GM06990 (cell line): ENCODE results near the gene BCAS3.

Experiments used
- DNase-seq: peaks from one replicate; pipeline ENCODE4 v3.0.0-alpha.2; 2011; ENCODE audit not compliant: insufficient read length; ENCODE audit errors: extremely low read depth
- H3K27me3 ChIP-seq: replicated peaks from 2 replicates; pipeline ENCODE4 v1.6.0; 2011; ENCODE audit warnings: low read length; ENCODE audit not compliant: control insufficient read depth, insufficient read depth
- H3K36me3 ChIP-seq: 2 replicates; pipeline ENCODE4 v1.5.1; 2011; ENCODE audit warnings: low read length; ENCODE audit not compliant: control insufficient read depth, insufficient read depth
- H3K4me3 ChIP-seq: replicated peaks from 2 replicates; pipeline ENCODE4 v1.5.1; 2011; ENCODE audit warnings: low read depth, mild to moderate bottlenecking, control low read depth, low read length
- CTCF ChIP-seq: IDR thresholded peaks from 2 replicates; pipeline ENCODE4 v1.5.1; 2011; ENCODE audit warnings: low read length, control low read depth, mild to moderate bottlenecking, inconsistent platforms; ENCODE audit not compliant: insufficient read depth, poor library complexity, severe bottlenecking

Gene BCAS3

GRCh38 chr17:61401389-61402072, 723.9 kb downstream of the BCAS3 start:
- no peak overlapping the region for H3K4me3 ChIP-seq
- no peak for DNase-seq
- H3K36me3 ChIP-seq, result no peaks in the 10 kb centered on the region
- H3K27me3 ChIP-seq, result peaks cover 8% of the 10 kb centered on the region
- no peak for TF ChIP-seq CTCF

- no peak for TF ChIP-seq CTCF
- peaks cover 8% of the 10 kb centered on the region for H3K27me3 ChIP-seq
- DNase-seq, result no peak
- no peaks in the 10 kb centered on the region for H3K36me3 ChIP-seq
- no peak overlapping the region for H3K4me3 ChIP-seq
Observed at GRCh38 chr17:61402073-61402541, 724.5 kb downstream of the BCAS3 start.

- TF ChIP-seq CTCF, result no peak
- Histone ChIP-seq H3K4me3 (no peak overlapping the region), H3K27me3 (peaks cover 8% of the 10 kb centered on the region), H3K36me3 (no peaks in the 10 kb centered on the region)
- DNase-seq, result no peak
Observed at GRCh38 chr17:61402978-61403800, 725.5 kb downstream of the BCAS3 start.

- no peak for DNase-seq
- H3K36me3 ChIP-seq, result no peaks in the 10 kb centered on the region
- no peak overlapping the region for H3K4me3 ChIP-seq
- TF ChIP-seq CTCF, result no peak
- H3K27me3 ChIP-seq, result peaks cover 8% of the 10 kb centered on the region
Observed at GRCh38 chr17:61403801-61404662, 726.4 kb downstream of the BCAS3 start.

GRCh38 chr17:61404663-61404912, 726.9 kb downstream of the BCAS3 start:
- no peak for DNase-seq
- H3K36me3 ChIP-seq, result no peaks in the 10 kb centered on the region
- H3K27me3 ChIP-seq, result peaks cover 8% of the 10 kb centered on the region
- TF ChIP-seq CTCF, result no peak
- no peak overlapping the region for H3K4me3 ChIP-seq
